GM19328 (cell line): ENCODE results near the gene HOXB9.

ENCODE experiments used
- ATAC-seq: cut with Tn5 transposase; IDR thresholded peaks from one replicate; pipeline ENCODE4 v1.9.1; 2021; ENCODE audit warnings: mild to moderate bottlenecking, moderate library complexity; ENCODE audit not compliant: unreplicated experiment

The HOXB9 gene

GRCh38 chr17:48612854-48613691 lies 13.1 kb downstream of the HOXB9 start:
- ATAC-seq = no peak

- no peak for ATAC-seq
Measured at GRCh38 chr17:48612456-48612853, 13.7 kb downstream of the HOXB9 start.

- no peak for ATAC-seq
Measured at GRCh38 chr17:48611681-48612455, 14.3 kb downstream of the HOXB9 start.

GRCh38 chr17:48611213-48611612 lies 14.9 kb downstream of the HOXB9 start:
- ATAC-seq = no peak

GRCh38 chr17:48610282-48611211 lies 15.6 kb downstream of the HOXB9 start, which contains the start of gene HOXB7:
Gene HOXB7, minus strand, starts transcription at chr17:48611017. Its CDS starts 99 bp downstream, at chr17:48610918.
- ATAC-seq = no peak

GRCh38 chr17:48609759-48610281 lies 16.3 kb downstream of the HOXB9 start:
- no peak for ATAC-seq

GRCh38 chr17:48609033-48609432 lies 17.1 kb downstream of the HOXB9 start:
- no peak for ATAC-seq

GRCh38 chr17:48608494-48608834 lies 17.7 kb downstream of the HOXB9 start:
- ATAC-seq = no peak

GRCh38 chr17:48606892-48607614 lies 19.1 kb downstream of the HOXB9 start:
- ATAC-seq = no peak

DNA sequence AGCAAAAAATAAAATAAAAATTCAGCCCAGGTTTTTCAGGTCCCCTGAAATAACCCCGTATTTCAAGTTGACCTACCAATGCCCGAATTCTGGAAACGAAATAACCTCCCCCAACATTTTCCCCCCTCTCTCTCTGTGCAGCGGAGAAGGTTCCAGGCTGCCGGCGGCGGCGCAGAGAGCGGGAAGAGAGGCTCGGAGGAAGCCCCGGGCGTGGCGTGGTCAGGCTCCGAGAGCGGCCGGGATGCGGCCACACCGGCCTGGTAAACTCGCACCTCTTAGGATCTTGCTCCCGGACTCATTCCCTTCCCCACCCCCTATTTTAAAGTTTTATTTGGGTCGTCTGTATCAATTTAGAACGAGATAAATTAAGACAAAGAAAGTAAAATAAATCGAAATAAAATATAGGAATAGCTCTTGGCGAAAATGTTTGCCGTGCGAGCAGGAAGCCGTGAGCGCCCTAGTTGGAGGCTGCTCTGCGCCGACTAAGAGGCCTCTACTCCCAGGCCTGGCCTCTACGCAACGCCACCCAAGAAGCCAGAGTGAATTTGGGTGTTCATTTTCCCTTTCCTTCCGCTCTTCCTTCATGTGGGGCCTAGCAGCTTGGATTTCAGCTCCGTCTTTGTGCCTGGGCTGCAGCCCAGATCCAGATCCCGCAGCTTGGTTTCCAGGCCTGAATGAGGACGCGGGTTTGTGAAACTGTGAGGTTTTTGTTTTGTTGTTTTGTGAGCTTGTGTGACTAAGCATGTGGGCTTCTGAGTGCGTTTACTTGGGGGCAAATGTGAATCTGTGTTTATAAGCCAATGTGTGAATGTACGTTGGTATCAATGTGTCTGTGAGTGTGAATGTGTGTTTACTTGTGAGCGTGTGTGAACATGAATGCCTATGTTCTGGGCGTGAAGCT lies 19.9 kb downstream of the HOXB9 start:
- no peak for ATAC-seq

GRCh38 chr17:48605409-48605919 lies 20.7 kb downstream of the HOXB9 start:
- ATAC-seq = no peak

- ATAC-seq = no peak
Measured at GRCh38 chr17:48604770-48605329, 21.3 kb downstream of the HOXB9 start, which contains the start of gene HOXB6. Gene HOXB6, minus strand, starts transcription at chr17:48604986. Its CDS starts 6,836 bp downstream, at chr17:48598150.

DNA sequence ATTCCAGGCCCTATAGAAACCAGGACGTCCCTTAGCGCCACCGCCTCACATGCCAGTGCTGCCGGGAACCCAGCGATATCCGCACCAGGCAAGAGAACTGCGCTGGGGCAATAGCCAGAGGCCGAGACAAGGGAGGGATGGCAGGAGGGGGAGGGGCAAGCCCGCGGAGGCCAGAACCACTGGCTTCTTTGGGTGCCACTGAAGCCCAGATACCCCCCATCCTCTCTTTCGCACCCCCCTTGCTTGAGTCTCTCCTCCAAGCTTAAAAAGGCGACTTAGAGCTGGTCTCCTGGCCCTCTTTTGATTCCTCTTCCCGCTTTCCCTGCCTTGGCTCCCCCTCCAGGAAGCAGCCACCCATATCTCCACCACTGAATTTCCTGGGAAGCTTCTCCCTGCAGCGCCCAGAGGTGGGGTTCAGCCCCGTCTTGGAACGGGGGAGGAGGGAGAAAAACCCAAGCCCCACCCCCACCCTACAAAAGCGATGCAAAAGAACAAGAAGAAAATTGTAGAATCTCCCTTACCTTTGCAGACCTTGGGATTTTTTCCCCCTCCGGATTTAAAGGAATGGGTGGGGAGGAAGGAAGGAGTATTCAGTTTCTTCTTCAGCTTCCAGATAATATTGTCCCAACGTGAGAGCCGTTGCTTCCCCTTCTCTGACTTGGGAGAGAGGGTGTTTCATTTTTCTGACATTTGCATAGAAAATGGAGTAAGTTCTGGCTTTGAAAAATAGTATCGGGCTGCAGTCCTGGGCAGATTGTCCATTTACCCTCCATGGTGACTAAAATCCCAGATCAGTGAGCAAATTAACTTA lies 22.0 kb downstream of the HOXB9 start:
- no peak for ATAC-seq

GRCh38 chr17:48601539-48602425 lies 24.4 kb downstream of the HOXB9 start:
- ATAC-seq = no peak

- ATAC-seq = no peak
Measured at GRCh38 chr17:48601207-48601538, 25.0 kb downstream of the HOXB9 start.

- ATAC-seq = no peak
Measured at GRCh38 chr17:48600244-48601098, 25.7 kb downstream of the HOXB9 start.
